Loucy (cell line): ENCODE measurements around the gene DMBT1.

Experiments
- EZH2phosphoT487 ChIP-seq: fragments of 200-600 bp; IDR thresholded peaks from 2 replicates; pipeline ENCODE4 v1.6.1; 2018; ENCODE audit warnings: antibody characterized with exemption, mild to moderate bottlenecking, moderate library complexity, borderline replicate concordance
- TF ChIP-seq, protein P1 (sequence below): fragments of 200-600 bp; sonication (generic); conservative IDR thresholded peaks from 2 replicates; pipeline ENCODE4 v1.5.1; 2014; ENCODE audit warnings: mild to moderate bottlenecking, antibody characterized with exemption, low read length

DNA sequence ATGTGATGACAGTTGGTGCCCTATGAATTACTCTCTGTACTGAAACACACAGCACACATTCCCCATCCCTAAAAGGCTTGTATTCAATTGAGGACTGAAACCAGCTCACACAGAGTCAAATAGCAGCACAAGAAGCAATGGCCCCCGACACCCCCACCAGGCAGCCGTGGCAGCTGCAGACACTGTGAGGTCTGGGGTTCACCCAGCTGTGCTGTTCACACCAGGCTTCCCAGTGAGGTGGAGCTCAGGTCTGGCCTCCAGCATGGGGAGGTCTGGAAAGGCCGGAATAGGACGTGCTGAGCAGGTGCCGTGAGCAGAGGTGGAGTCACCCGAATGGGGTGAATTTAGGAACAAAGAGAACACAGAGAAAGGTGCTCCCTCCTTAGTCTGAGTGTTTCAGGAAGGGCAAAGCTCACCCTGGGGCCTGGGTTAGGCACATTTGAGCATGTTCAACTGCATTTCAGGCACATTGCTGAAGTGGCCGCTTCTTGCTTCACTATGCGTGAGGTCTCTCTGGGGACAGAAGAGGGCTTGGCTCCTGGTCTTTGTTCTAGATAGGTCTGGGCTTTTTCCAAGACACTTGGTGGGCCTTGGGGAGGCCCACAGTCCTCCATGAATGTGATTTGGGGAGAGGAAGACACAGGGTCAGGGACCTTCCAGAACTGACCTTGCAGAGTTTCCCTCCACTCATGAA lies 97.9 kb downstream of the DMBT1 start:
- TF ChIP-seq, protein P1, sequence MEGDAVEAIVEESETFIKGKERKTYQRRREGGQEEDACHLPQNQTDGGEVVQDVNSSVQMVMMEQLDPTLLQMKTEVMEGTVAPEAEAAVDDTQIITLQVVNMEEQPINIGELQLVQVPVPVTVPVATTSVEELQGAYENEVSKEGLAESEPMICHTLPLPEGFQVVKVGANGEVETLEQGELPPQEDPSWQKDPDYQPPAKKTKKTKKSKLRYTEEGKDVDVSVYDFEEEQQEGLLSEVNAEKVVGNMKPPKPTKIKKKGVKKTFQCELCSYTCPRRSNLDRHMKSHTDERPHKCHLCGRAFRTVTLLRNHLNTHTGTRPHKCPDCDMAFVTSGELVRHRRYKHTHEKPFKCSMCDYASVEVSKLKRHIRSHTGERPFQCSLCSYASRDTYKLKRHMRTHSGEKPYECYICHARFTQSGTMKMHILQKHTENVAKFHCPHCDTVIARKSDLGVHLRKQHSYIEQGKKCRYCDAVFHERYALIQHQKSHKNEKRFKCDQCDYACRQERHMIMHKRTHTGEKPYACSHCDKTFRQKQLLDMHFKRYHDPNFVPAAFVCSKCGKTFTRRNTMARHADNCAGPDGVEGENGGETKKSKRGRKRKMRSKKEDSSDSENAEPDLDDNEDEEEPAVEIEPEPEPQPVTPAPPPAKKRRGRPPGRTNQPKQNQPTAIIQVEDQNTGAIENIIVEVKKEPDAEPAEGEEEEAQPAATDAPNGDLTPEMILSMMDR, result no peak
- TF ChIP-seq EZH2phosphoT487, result no peak
